ENCODE results near the gene TBC1D22A.

Gene TBC1D22A

DNA sequence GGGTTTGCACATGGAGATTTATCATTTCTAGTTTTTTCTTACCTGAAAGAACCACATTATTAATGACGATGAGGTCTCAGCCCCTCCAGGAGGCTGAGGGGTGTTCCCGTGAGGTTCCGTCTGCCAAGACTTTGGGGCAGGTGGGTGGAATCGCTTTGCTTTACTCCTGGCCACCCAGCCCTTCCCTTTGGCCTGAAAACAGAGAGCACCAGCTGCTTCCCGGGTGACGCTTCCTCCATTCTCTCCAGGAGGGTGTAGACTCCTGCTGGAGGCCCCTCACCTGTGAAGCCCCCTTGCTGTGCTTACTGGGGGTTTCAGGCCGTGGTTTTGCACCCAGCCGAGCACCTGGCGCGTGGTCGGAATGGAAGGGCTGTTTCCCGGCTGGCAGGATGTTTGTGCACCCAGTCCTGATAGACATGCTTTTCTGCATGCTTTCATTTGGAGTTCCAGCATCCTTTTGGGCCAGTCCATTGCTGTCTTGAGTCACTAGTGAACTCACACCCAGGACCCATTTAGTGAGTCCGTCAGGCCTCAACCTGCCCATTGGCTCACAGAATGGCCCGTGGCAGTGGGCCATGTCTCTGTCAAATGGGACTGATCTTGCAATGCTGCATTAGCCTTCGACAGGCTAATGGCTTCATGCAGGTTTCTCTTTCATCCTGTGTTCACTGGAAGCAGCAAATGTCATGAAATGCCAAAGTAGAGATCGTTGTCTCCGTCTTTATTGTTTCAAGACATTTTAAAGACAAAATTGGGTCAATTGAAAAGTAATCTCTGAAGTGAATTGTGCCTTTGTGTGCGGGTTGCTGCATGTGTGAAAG, 360.8 kb downstream of the TBC1D22A start:
- TF ChIP-seq, protein P1, sequence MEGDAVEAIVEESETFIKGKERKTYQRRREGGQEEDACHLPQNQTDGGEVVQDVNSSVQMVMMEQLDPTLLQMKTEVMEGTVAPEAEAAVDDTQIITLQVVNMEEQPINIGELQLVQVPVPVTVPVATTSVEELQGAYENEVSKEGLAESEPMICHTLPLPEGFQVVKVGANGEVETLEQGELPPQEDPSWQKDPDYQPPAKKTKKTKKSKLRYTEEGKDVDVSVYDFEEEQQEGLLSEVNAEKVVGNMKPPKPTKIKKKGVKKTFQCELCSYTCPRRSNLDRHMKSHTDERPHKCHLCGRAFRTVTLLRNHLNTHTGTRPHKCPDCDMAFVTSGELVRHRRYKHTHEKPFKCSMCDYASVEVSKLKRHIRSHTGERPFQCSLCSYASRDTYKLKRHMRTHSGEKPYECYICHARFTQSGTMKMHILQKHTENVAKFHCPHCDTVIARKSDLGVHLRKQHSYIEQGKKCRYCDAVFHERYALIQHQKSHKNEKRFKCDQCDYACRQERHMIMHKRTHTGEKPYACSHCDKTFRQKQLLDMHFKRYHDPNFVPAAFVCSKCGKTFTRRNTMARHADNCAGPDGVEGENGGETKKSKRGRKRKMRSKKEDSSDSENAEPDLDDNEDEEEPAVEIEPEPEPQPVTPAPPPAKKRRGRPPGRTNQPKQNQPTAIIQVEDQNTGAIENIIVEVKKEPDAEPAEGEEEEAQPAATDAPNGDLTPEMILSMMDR (IDR thresholded peaks at IDR 0.05; ENCODE audit: insufficient read depth, low read depth, low read length, missing control alignments), result no peak
- no peak overlapping the region for H3K4me3 ChIP-seq (ENCODE audit: low read length)
- DNase-seq (ENCODE audit: low read depth), result peak; percentile 78

DNA sequence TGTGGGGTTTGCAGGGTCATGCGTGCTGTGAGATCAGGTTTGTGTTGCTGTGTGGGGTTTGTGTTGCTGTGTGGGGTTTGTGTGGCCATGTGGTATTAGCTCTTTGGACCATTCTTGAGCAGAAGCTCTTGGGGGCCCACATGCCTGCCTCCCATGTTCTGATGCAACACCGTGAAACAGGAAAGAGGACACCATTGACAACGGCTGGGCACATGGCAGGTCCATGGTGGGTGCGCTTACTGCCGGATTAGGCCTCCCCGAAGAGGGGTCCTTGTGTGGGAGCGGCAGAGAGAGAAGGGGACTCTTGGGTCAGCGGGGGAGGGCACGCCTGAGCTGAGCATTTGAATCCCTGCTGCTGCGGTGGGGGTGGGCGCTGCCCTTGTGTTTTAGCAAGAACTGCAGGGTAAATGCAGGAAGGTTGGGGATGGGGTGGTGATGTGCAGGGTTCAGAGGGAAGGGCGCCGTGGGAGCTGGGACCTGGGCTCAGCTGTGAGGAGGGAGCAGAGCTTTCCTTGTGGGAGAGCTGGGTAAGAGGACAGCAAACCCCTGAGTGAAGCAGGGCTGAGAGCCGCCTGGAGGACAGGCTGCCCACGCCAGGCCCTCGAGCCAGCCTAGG, 361.5 kb downstream of the TBC1D22A start:
- TF ChIP-seq, protein P1 (IDR thresholded peaks at IDR 0.05; ENCODE audit: insufficient read depth, low read depth, low read length, missing control alignments), result no peak
- no peak for DNase-seq (ENCODE audit: low read depth)
- H3K4me3 ChIP-seq (ENCODE audit: low read length), result no peak overlapping the region

DNA sequence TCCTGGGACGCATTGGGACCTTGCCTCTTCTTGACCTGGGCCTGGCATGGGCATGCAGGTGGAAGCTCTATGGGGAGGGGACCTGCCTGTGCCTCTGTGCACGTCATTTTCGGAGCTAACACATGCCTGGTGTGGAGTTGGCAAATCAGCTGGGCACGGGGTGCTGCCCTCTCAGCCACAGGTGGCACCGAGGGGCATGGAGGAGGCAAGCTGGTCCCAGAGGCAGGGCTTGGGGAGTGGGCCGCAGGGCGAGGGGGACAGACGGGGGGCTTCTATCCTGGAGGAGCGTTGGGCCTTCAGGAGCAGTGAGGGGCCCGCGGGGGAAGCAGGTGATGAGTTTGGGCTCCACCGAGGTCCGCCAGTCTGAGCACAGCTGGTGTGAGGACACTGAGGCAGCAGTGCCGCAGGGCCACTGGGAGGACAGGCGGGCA, 362.0 kb downstream of the TBC1D22A start:
- H3K4me3 ChIP-seq (ENCODE audit: low read length), result no peak overlapping the region
- TF ChIP-seq, protein P1 (IDR thresholded peaks at IDR 0.05; ENCODE audit: insufficient read depth, low read depth, low read length, missing control alignments), result no peak
- DNase-seq (ENCODE audit: low read depth), result no peak

DNA sequence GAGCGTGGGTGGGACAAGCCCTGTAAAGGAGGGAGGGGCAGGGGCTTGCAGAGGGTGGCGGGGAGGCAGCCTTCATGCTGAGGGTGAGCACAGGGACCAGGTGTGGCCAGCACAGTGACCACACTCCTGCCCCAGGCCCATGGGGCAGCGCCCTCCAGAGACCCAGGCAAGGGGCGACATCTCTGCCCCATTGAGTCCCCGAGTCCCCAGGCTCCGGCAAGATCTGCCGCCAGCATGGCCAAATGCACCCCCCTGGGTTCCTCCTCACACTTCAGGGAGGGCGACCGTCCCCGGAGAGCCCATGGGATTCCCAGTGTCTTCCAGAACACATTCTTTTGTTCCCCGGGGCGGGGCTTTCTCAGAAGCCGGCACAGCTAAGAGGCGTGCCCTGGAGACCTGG, 362.5 kb downstream of the TBC1D22A start:
- no peak for DNase-seq (ENCODE audit: low read depth)
- no peak overlapping the region for H3K4me3 ChIP-seq (ENCODE audit: low read length)
- TF ChIP-seq, protein P1 (IDR thresholded peaks at IDR 0.05; ENCODE audit: insufficient read depth, low read depth, low read length, missing control alignments), result no peak

DNA sequence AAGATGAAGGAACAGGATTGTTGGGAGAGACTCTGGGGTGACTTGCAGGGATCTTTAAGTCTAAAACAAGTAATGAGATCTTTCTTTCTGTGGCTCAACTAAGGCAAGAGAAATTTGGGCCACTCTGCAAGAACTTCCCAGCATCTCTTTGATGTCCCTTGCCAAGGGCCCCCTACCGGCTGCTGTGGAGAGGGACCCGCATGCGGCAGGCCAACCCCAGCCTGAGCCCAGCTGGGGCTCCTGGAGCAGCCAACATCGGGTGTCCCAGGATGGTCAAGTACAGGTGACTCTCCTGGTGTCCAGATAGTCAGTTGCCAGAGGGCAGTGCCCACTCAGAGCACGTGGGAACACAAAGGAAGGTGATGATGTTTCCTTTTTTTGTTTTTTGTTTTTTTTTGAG, 363.2 kb downstream of the TBC1D22A start:
- no peak overlapping the region for H3K4me3 ChIP-seq (ENCODE audit: low read length)
- no peak for DNase-seq (ENCODE audit: low read depth)
- TF ChIP-seq, protein P1 (IDR thresholded peaks at IDR 0.05; ENCODE audit: insufficient read depth, low read depth, low read length, missing control alignments), result peak; percentile 5

DNA sequence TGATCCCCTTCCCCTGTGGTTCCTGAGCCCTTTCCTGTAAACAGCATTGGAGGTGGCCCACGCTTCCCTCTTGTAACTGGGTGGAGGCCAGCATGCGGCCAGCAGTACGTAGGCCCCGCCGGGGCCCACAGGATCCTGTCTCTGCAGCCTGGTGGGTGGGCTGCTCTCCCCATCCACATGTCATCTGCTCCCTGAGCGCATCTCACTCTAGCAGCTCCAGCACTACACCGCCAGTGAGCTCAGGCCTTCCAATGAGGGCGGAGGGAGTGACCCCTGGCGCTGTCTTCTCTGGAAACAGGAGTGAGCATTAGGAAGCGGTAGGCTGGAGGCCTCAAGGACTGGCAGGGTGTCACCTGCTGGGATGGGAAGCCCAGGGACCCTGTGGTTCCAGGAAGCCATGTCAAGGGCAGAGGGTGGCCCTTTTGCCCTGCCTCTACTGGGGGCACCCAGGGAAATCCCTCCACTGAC, 363.9 kb downstream of the TBC1D22A start:
- TF ChIP-seq, protein P1 (IDR thresholded peaks at IDR 0.05; ENCODE audit: insufficient read depth, low read depth, low read length, missing control alignments), result no peak
- DNase-seq (ENCODE audit: low read depth), result no peak
- H3K4me3 ChIP-seq (ENCODE audit: low read length), result no peak overlapping the region

Data from epithelial cell of esophagus (primary cell).